ENCODE results near the gene DISP3. TPM values are rescaled to one million over a fixed set of nuclear protein-coding genes. Genes with fewer than 3 reads are reported as not detected.

DISP3 gene
- polyA plus RNA-seq, 4 donors, result 0.88 to 2.4 (median 2.0) TPM

DNA sequence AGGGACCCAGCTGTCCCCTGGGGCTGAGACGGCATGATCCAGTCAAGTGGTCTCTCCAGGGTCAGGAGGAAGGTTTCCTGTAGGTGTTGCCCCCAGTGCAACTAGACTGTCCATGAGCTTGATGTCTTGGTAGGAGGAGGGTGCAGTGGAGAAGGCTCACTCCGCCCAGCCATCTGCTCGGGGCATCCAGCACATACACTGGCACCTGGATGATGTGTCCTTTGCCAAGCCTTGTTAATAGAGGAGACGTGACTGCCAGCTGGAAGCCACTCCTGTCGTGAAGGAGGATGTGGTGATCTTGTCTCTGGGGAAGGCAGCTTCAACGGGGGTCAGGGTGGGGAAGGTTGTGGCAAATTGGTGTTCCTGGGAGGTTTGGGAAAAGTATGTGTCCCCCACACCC, 6.2 kb downstream of the DISP3 start:
- no peak for DNase-seq (ENCODE audit: low read depth in 4 of 4, low spot score in 2 of 4)

DNA sequence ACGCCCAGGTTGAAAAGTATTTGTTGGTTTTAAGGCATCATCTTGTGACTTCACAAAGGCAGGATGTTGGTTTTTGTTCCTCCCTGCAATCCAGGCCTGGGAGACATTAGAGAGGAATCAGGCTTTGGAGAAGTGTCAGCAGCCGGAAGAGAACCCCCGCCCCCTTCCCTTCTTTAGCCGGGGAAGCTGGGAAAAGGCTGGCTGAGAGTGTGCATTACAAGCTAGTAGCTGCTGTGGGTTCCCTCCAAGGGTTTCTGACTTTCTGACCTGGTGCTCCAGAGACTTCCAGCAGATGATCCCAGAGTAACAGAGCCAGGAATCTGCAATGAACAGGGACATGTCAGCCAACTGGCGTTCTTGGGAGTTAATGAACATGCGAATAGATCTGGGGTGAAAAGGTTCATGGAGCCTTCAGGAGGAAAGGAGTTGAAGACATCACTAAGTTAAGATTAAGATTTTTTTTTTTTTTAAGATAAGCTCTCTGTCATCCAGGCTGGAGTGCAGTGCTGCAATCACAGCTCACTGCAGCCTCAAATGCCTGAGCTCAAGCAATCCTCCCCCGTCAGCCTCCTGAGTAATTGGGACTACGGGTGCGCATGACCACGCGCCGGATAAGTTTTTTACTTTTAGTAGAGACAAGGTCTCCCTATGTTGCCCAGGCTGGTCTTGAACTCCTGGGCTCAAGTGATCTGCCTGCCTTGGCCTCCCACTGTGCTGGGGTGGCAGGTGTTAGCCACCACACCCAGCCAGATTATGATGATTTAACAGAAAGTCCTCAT, 7.5 kb downstream of the DISP3 start:
- no peak for DNase-seq (ENCODE audit: low read depth in 4 of 4, low spot score in 2 of 4)

DNA sequence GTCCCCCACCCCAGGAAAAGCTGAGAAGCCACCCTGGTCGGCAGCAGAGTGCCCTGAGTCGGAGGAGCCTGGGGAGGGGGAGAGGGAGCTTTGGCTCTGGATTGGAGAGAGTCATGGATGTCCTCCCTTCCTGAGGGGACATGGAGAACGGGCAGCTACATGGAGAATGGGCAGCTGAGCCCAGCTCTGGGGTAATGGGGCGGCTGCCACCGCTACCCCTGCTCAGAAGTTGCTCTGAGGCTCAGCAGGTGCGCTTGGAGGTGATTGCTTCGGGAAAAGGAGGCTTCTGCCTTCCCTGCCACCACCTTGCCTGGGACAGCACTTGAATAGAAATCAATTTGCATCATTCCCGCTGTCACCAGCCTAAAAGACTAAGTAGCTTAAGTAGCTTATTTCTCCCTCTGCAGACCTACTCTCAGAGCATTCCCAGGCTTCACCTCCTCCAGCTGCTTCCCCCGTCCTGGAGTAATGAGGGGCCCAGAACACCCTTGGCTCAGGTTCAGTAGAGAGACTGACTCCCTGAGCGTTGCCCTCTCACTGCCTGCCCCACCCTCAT, 8.3 kb downstream of the DISP3 start:
- no peak for DNase-seq (ENCODE audit: low read depth in 4 of 4, low spot score in 2 of 4)

DNA sequence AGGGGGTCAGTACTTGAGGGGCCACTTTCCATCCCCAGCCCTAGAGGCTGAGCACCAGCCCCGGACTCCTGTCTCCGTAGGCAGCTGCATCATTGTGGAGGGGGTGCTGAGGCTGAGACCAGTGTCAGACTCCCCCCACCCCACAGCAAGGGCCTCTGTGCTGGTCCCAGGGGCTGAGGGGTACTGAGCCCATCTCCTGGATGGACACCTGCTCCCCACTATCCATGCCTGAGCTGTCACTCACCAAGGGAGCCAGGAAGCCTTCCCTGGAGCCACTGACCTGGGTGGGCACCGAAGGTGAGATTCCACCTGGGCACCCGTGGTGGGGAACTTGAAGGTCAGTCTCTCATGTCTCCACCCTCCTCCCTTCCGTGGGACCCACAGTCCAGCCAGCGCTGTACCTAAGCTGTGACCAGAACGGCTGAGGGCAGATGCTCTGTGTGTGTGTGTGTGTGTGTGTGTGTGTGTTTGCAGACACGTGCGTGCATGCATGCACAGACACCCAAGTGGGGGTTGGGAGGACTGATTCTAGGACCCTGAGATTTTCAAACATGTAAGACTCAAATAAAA, 9.3 kb downstream of the DISP3 start:
- DNase-seq (ENCODE audit: low read depth in 4 of 4, low spot score in 2 of 4), result no peak

DNA sequence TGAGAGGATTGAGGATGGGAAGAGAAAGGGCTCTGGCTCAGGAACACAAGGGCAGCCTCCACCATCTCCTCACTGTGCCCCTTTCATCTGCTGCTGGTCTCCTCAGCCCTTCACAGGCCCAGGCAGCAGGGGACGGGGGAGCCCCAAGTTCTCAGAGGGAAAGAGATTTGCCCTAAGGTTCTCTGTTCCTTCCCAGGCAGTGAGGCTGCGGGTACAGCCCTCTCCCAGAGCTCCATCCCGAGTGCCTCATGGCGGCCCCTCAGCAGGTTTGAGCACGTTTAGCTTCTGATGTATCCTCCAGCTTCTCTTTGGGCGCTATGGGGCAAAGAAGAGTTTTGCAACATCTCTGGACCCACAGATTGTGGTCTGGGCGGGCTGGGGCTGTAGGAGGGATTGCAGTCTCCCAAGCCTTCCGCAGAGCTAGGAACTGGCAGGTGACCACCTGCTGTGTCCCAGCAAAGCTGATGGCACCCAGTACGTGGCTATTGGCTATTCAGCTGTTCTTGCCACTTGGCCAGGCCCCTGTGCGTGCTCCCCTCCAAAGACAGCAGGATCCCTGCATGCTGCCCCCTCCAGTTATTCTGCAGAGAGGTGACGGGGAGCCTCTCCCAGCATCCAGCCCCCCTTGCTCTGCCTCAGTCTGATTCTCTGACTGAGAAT, 10.1 kb downstream of the DISP3 start:
- DNase-seq (ENCODE audit: low read depth in 4 of 4, low spot score in 2 of 4), result no peak

DNA sequence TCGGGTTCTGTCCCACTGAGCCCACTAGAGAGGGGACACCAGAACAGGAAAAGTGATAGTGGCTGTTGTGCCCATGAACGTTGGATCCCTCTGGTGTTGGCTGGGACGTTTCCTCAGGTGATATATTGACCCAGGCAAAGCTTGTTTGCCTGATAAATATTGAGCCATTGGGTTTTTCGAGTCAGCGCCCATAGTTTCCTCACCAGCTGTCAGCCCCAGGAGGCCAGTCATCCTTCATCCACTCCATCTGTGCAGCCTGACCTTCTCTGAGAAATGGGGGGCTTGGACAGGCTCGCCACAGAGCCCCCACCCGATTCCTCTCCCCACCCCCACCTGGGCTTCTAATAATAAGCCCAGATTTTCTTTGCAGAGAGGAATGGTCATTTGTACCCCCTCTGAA, 13.3 kb downstream of the DISP3 start:
- DNase-seq (ENCODE audit: low read depth in 4 of 4, low spot score in 2 of 4), result no peak

DNA sequence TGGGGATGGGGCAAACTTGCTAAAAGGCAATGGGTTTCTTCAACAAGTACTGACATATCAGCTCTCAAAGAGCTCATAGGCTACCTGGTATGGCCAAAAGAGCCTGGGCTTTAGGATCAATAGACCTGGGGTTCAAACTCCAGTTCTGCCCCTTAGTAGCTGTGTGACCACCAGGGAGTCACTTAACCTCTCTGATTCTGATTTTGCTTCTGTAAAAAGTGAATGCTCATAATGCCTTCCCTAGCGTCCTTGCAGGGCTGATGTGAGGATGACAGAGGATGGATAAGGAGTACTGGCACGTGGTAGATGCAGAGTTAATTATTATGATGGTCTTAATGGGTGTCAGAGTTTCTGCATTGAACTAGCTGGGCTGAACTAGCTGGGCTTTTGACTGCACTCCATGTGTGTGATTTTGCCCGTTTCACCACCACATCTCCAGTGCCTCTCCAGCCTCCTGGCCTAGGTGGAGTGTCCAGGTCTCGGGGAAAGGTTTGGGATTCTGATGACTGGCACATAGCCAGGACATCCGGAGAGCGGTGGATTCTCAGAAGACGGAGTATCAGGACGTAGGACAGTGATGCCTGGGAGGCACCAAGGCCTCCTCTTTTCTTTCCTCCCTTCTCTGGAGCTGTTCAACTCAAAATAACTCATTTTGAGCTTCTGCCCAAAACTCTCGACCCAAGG, 15.2 kb downstream of the DISP3 start:
- no peak for DNase-seq (ENCODE audit: low read depth in 4 of 4, low spot score in 2 of 4)

DNA sequence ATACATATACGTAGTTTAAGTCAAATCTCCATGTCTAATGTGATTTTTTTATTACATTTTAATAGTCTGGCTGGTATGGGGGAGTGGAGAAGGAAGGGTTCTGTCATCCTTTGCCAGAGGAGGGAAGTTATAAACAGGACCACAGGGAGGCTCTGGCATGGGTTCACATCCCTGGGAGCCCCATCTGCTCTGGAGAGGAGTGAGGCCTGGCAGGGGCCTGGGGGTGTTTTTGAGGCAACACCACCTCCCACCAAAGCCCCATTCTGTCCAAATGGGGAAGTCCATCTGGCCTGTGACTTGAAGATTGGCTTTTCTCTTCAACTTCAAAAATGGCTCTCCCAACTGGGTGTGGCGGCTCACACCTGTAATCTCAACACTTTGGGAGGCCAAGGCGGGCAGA, 15.8 kb downstream of the DISP3 start:
- no peak for DNase-seq (ENCODE audit: low read depth in 4 of 4, low spot score in 2 of 4)

DNA sequence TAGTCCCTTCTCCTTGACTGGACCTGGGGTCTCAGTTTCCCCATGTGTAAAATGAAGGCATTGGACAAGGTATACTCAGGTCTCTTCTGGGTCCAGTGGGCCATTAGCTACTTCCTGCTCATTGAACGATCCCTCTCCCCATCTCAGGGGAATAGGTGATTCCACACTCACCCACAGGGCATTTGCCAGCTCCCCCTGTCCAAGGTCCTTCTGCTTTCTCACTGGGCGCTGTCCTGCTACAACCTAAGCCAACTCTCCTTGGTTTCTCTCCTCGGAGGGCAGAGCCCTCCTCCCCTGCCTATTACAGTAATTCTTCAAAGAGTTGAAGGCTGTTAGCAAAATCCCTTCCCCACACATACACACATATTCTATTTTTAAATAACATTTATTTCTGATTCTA, 16.6 kb downstream of the DISP3 start:
- no peak for DNase-seq (ENCODE audit: low read depth in 4 of 4, low spot score in 2 of 4)

DNA sequence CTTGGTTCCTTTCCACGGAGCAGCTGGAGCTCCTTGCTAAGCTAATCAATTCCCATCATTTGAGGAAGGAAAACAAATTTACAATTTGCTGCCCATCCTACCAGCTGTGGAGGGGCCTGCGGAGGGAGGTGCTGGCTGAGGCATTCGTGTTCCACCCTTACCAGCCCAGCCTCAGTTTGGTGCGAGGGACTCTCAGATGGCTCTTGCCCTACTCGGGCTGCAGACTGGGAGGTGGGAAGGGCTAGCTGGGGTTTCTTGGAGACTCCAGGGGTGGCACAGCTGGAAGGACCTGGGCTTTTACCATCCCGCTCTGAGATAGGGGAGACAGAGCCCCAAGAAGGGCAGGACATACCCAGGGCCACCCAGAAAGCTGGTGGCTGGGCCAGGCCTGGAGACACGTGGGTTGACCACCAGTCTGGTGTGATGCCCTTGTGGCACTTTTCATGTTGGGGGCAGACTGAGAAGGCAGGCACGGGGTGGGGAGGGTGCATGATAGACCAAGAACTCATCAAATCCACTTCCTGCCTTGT, 17.7 kb downstream of the DISP3 start:
- DNase-seq (ENCODE audit: low read depth in 4 of 4, low spot score in 2 of 4), result no peak

DNA sequence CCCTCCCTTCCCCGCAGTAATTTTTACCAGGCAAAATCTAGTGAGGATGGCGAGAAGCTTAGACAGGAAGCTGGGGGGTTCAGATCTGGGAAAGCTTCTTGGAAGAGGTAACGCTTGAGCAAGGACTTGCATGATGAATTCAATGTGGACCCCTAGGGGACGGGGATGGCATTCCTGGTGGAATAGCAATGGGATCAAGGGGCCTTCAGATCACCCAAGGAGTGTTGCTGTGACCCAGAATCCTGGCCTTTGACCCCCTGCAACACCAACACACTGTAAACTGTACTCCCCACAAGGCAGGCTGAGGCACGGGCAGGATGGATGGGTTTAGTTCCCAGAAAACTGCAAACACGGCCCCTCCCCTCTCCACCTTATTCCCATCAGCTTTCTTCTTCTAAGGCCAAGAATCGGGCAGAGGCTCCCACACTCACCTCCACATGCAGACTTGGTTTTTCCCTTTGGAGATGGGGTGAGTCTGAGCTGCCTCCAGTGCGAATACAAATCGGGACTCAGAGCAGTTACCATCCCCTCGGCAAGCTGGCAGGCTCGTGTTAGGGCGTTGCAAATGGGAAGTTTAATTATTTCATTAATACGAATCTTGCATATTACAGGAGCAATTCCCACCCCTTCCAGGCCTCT, 20.1 kb downstream of the DISP3 start:
- DNase-seq (ENCODE audit: low read depth in 4 of 4, low spot score in 2 of 4), result no peak

DNA sequence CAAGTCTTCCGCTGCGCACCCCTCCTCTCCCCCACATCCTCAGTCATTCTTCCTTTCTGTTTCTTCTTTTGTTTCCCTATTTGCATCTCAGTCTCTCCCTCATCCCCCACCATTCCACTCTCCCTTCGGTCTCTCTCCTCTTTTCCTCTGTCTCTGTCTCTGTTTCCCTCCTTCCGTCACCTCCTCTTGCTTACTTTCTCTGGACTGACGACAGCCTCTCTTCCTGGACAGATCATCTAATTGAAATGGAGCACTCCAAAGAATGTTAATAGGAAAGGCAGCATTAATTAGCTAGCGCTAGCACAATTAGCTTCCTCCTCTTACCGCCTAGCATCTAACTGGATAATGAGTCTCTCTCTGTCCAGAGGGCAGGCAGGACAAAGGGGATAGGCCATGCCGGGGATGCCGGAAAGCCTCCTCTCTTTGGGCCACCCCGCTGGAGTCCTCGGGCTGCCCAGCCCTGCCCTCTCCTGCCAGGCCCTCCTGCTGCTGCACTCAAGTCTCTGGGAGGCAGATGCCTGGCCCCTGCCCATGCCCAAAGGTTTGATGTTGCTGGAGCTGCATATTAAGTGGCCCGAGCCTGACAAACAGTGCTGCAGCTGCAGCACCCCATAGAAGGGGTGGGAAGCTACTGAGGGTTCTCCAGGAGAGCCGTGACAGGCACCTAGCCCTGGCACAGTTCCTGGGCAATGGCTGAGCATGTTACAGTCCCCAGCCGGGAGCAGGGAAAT, 20.8 kb downstream of the DISP3 start:
- DNase-seq (ENCODE audit: low read depth in 4 of 4, low spot score in 2 of 4), result no peak

DNA sequence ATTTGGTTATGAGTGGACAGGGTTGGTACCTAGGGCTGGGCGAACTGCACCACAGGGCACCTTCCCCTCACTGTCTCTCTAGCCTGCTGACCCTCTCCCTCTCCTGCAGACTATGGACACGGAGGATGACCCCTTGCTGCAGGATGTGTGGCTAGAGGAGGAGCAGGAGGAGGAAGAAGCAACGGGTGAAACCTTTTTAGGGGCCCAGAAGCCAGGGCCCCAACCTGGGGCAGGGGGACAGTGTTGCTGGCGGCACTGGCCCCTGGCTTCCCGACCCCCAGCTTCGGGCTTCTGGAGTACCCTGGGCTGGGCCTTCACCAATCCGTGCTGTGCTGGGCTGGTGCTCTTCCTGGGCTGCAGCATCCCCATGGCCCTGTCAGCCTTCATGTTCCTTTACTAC, 21.9 kb downstream of the DISP3 start:
- DNase-seq (ENCODE audit: low read depth in 4 of 4, low spot score in 2 of 4), result no peak

DNA sequence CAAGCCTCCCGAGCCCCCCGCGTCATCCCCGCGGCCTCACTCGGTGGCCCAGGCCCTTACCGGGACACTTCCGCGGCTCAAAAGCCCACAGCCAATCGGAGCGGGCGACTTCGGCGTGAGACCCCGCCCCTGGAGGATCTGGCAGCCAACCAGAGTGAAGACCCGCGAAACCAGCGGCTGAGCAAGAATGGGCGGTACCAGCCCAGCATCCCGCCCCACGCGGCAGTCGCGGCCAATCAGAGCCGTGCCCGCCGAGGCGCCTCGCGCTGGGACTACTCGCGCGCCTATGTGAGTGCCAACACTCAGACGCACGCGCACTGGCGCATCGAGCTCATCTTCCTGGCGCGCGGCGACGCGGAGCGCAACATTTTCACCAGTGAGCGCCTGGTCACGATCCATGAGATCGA, 22.5 kb downstream of the DISP3 start:
- DNase-seq (ENCODE audit: low read depth in 4 of 4, low spot score in 2 of 4), result no peak

DNA sequence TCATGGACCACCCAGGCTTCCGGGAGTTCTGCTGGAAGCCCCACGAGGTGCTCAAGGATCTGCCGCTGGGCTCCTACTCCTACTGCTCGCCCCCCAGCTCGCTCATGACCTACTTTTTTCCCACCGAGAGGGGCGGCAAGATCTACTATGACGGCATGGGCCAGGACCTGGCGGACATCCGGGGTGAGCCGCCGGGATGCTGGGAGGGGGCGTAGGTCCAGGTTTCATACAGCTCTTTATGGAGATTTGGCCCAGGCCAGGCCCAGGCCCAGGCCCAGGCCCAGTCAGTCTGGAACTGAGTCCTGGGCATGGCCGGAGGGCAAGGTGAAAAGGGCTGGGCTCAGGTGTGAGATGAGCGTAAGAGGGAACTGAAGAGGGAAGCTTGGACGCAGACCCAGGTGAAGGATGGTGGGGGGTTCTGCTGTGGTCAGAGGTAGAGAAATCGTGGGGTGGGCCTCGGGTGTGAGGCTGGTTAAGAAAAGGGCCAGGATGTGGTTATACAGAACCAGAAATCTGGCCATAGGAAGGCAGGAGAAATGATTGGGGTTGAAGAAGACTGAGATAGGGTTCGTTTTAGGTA, 23.0 kb downstream of the DISP3 start:
- DNase-seq (ENCODE audit: low read depth in 4 of 4, low spot score in 2 of 4), result no peak

DNA sequence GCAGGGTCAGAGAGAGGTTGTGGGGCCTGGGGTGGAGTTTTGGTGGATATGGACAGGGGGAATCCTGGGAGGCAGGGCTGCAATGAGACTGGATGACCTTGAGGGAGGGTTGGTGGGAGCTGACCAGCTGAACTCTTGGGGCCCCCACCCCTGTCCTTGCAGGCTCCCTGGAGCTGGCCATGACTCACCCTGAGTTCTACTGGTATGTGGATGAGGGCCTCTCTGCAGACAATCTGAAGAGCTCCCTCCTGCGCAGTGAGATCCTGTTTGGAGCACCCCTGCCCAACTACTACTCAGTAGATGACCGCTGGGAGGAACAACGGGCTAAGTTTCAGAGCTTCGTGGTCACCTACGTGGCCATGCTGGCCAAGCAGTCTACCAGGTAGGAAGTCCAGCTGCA, 23.6 kb downstream of the DISP3 start:
- no peak for DNase-seq (ENCODE audit: low read depth in 4 of 4, low spot score in 2 of 4)

DNA sequence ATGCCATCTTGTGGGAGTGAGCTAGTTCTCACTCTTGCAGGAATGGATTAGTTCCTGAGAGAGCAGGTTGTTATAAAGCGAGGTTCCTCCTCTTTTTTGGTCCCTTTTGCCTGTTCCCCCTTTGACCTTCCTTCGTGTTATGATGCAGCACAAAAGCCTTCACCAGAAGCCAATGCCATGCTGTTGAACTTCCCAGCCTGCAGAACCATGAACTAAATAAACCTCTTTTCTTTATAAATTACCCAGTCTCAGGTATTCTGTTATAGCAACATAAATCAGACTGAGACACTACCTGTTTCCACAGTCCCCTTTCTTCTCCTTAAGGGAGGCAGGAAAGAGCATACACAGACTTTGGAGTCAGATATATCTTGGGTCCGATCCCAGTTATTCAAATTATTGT, 25.6 kb downstream of the DISP3 start:
- no peak for DNase-seq (ENCODE audit: low read depth in 4 of 4, low spot score in 2 of 4)

DNA sequence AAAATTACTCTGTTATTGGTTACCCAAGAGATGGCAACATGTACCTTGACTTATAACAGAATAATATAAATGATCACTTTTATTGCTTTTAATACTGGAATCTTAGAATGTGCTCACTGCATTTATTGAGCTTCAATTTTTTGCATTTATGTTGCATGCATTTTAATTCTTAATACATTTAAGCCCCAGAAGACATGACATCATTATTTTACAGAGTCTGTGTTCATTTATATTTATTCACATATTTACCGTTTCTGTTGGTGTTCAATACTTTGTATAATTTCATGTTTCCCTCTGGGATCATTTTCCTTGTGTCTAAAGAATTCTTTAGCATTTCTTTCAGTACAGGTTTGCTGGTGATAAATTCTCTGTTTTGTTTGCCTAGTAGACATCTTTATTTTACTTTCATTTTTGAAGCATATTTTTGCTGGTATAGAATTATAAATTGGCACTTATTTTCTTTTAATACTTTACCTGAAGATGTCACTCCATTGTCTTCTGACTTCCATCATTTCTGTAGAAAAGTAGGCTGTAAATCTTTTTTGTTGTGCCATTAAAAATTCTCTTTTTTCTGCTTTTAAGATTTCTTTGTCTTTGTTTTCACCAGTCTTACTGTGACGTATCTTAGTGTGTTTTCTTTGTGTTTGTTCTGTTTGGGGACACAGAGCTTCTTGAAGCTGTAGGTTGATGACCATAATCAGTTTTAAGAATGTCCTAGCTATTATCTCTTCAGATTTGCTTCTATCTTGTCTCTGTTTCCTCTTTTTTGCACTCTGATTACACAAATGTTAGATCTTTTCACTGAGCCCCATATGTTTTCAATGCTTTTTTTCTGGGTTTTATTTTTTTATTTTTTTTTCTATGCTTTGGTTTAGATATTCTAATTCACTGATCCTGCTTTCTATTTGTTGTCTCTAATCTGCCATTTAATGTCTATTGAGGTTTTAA, 26.9 kb downstream of the DISP3 start:
- no peak for DNase-seq (ENCODE audit: low read depth in 4 of 4, low spot score in 2 of 4)
